Right atrium auricular region (tissue), 2 donors: ENCODE measurements around the gene PPY. TPM values are rescaled to one million over a fixed set of nuclear protein-coding genes. Genes with fewer than 3 reads are reported as not detected.

Experiments
- DNase-seq: peaks from one replicate; pipeline ENCODE4 v3.0.0-alpha.2; 2019; ENCODE audit warnings: low spot score
- H3K27ac ChIP-seq, 2 donors: fragments of 200-600 bp; sonication (generic); 1 replicate in 1 of 2; 2 replicates in 1 of 2; pipeline ENCODE4 v1.5.1; 2016 to 2019
- H3K27me3 ChIP-seq, 2 donors: fragments of 200-600 bp; sonication (generic); one replicate each; pipeline versions ENCODE4 v1.5.1 to v1.6.0; 2017 to 2019
- H3K36me3 ChIP-seq: fragments of 200-600 bp; sonication (generic); one replicate; pipeline ENCODE4 v1.5.1; 2016
- H3K4me1 ChIP-seq, 2 donors: fragments of 200-600 bp; sonication (generic); one replicate each; pipeline versions ENCODE4 v1.5.1 to v1.6.0; 2017 to 2019
- H3K4me3 ChIP-seq, 2 donors: fragments of 200-600 bp; sonication (generic); 1 replicate in 1 of 2; 2 replicates in 1 of 2; pipeline ENCODE4 v1.5.1; 2017 to 2019; ENCODE audit warnings: mild to moderate bottlenecking in 1 of 2, moderate library complexity in 1 of 2
- H3K9me3 ChIP-seq, 2 donors: fragments of 200-600 bp; sonication (generic); one replicate each; pipeline ENCODE4 v1.5.1; 2019
- CTCF ChIP-seq, 2 donors: fragments of 200-600 bp; sonication (generic); IDR thresholded peaks; one replicate each; pipeline ENCODE4 v1.5.1; 2019; ENCODE audit warnings: antibody characterized with exemption in 2 of 2
- total RNA-seq, 2 donors: library from RNA; depleted of rRNA; stranded (reverse); fragments of >200 nt; gene quantifications; one replicate each; pipeline ENCODE4 v1.1.0, GENCODE V29; 2016

PPY gene
- total RNA-seq, 2 donors from 2014 or later: not detected

GRCh38 chr17:43924558-43924957 lies 17.7 kb downstream of the PPY start:
- TF ChIP-seq CTCF (IDR thresholded peaks at IDR 0.05): no peak
- Histone ChIP-seq H3K27ac (no peak overlapping the region), H3K4me3 (no peak overlapping the region), H3K9me3 (no peaks in the 10 kb centered on the region), H3K27me3 (no peaks in the 10 kb centered on the region), H3K36me3 (no peaks in the 10 kb centered on the region), H3K4me1 (peaks cover 0 to 10% of the 10 kb centered on the region in 2 donors)
- no peak for DNase-seq

GRCh38 chr17:43920500-43921095 lies 21.7 kb downstream of the PPY start:
- no peaks in the 10 kb centered on the region for H3K9me3 ChIP-seq
- H3K36me3 ChIP-seq: no peaks in the 10 kb centered on the region
- no peak for DNase-seq
- no peaks in the 10 kb centered on the region for H3K27me3 ChIP-seq
- H3K4me3 ChIP-seq: no peak overlapping the region
- H3K4me1 ChIP-seq: no peaks in the 10 kb centered on the region
- no peak overlapping the region for H3K27ac ChIP-seq
- no peak for TF ChIP-seq CTCF (IDR thresholded peaks at IDR 0.05)

GRCh38 chr17:43918026-43918389 lies 24.3 kb downstream of the PPY start:
- DNase-seq: no peak
- H3K4me1 ChIP-seq: no peaks in the 10 kb centered on the region
- no peaks in the 10 kb centered on the region for H3K36me3 ChIP-seq
- H3K9me3 ChIP-seq: no peaks in the 10 kb centered on the region
- no peak for TF ChIP-seq CTCF (IDR thresholded peaks at IDR 0.05)
- H3K27ac ChIP-seq: no peak overlapping the region
- no peaks in the 10 kb centered on the region for H3K27me3 ChIP-seq
- H3K4me3 ChIP-seq: no peak overlapping the region

- no peaks in the 10 kb centered on the region for H3K36me3 ChIP-seq
- peaks cover 0 to under 1% of the 10 kb centered on the region in 2 donors for H3K4me1 ChIP-seq
- DNase-seq: no peak
- peak in 1 of 2 donors; percentile 65 for TF ChIP-seq CTCF (IDR thresholded peaks at IDR 0.05)
- no peak overlapping the region for H3K27ac ChIP-seq
- peak overlapping the region in 1 of 2 donors; percentile 42 for H3K4me3 ChIP-seq
- no peaks in the 10 kb centered on the region for H3K27me3 ChIP-seq
- no peaks in the 10 kb centered on the region for H3K9me3 ChIP-seq
Observed at GRCh38 chr17:43917348-43918025, 24.8 kb downstream of the PPY start.

- no peak for DNase-seq
- no peaks in the 10 kb centered on the region for H3K27me3 ChIP-seq
- H3K9me3 ChIP-seq: no peaks in the 10 kb centered on the region
- no peak overlapping the region for H3K27ac ChIP-seq
- peaks cover 0 to 4% of the 10 kb centered on the region in 2 donors for H3K4me1 ChIP-seq
- no peaks in the 10 kb centered on the region for H3K36me3 ChIP-seq
- no peak for TF ChIP-seq CTCF (IDR thresholded peaks at IDR 0.05)
- H3K4me3 ChIP-seq: peak overlapping the region in 1 of 2 donors; percentile 42
Observed at GRCh38 chr17:43917016-43917347, 25.3 kb downstream of the PPY start.

- no peaks in the 10 kb centered on the region for H3K27me3 ChIP-seq
- H3K36me3 ChIP-seq: no peaks in the 10 kb centered on the region
- no peaks in the 10 kb centered on the region for H3K9me3 ChIP-seq
- no peak overlapping the region for H3K4me3 ChIP-seq
- no peak for TF ChIP-seq CTCF (IDR thresholded peaks at IDR 0.05)
- DNase-seq: no peak
- no peak overlapping the region for H3K27ac ChIP-seq
- H3K4me1 ChIP-seq: peaks cover 0 to 4% of the 10 kb centered on the region in 2 donors
Observed at GRCh38 chr17:43916385-43916784, 25.9 kb downstream of the PPY start.
